ENCODE results near the gene SLC27A4. TPM values are rescaled to one million over a fixed set of nuclear protein-coding genes. Genes with fewer than 3 reads are reported as not detected.

The SLC27A4 gene
- 10 to 100 TPM; 13.1 to 13.5 TPM for total RNA-seq
- polyA plus RNA-seq, result 1 to 10 TPM; 5.0 to 7.0 (median 6.3) TPM
- 4.9 to 83.6 (median 31.6) reads per million in 6 experiments for total RNA-seq

DNA sequence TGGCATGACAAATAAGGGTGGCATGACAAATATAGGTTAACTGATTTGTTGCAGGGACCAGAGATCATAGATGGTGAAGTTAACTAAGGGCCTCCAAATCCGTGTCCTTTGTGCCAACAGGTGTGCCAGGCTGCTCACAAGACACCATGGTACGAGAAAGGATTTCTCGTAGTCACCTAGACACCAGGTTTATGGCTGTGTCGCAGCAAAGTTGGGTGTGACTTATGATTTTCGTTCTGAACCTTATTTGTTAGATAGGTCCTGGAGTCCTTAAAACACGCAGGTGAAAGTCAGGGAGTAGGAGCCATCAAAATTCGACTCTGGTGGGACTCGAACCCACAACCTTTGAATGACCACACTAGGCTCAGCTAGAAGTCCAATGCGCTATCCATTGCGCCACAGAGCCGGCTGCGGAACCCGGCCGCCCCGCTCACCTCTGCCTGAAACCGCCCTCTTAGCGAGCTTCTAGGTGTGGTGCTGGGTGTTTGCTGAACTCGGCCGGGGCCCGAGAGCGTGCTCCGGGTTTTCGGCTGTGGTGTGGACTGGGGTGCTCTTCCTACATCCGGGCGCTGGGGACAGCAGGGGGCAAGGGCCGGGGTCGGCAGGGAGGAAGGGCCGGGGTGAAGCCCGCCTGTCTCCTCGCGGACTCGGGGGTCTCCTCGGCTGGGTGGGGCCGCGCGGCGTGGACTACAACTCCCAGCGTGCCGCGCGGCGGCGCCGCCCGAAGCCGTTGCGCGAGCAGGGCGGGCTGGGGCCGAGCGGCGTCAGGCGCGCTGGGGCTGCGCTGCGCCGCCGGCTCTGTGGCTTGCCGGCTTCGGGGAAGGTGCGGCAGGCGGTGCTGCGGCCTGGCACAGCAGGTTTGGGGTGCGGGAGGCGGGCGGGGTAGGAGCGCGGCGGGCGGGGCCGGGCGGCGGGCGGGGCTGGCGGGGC lies at the start of gene SLC27A4:
TSS of gene SLC27A4 (plus strand) at position 767 of the 930 bp plus-strand sequence. CDS start 2,606 bp downstream, outside the sequence.
- DNase-seq, result peak; percentile 70 to 86 (median 78)
- no peaks in the 10 kb centered on the region for H3K9me3 Mint-ChIP-seq
- peak; percentile 91 to 93 for ATAC-seq
- peaks cover 4 to 13% (median 8%) of the 10 kb centered on the region in 4 donors for H3K4me1 Mint-ChIP-seq
- peaks cover 0 to 12% (median 4%) of the 10 kb centered on the region in 3 donors for H3K36me3 Mint-ChIP-seq
- POLR2A ChIA-PET, result interaction anchor here (1.4 kb wide), 1 partner anchor 90 kb away, joined by 4 read pairs; no protein-coding TSS in a partner anchor
- peak within 1 kb of the TSS; percentile 79 to 99 (median 92) for H3K4me3 Mint-ChIP-seq
- no peaks in the 10 kb centered on the region for H3K27me3 Mint-ChIP-seq
- H3K27ac Mint-ChIP-seq, result peak within 1 kb of the TSS; percentile 11 to 94 (median 92)

- no peak overlapping the region for H3K27ac Mint-ChIP-seq
- H3K36me3 Mint-ChIP-seq, result peaks cover 0 to 13% (median 4%) of the 10 kb centered on the region in 3 donors
- POLR2A ChIA-PET, result interaction anchor here (0.6 to 0.8 kb wide), 2 partner anchors 9 to 496 kb away, joined by 5 to 6 read pairs; no protein-coding TSS in a partner anchor
- no peak overlapping the region for H3K4me3 Mint-ChIP-seq
- no peak for ATAC-seq
- DNase-seq, result no peak
- no peaks in the 10 kb centered on the region for H3K9me3 Mint-ChIP-seq
- no peaks in the 10 kb centered on the region for H3K27me3 Mint-ChIP-seq
- H3K4me1 Mint-ChIP-seq, result peaks cover 0 to 2% (median under 1%) of the 10 kb centered on the region in 4 donors
Measured at GRCh38 chr9:128292009-128292408, 48.3 kb upstream of the SLC27A4 start.

DNA sequence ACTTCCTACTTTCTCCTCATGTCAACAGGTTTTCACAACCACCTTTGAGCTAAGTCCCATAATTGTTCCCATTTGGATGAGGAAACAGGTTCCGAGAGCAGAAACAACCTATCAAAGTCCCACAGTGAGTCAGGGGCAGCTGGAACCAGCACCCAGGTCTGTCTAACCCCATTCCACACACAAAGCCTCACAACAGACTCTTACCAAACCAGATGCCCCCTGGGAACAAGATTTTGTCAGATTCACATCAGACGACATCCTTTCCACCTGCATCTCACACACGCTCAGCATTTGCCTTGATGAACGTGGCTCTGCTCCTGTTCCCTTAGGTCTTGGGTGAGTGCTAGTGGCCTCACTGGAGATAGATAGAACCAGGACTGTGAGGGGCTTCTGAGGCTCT lies 47.2 kb upstream of the SLC27A4 start:
- POLR2A ChIA-PET, result interaction anchor here (0.6 kb wide), 2 partner anchors 281 to 494 kb away, joined by 3 read pairs; partner anchors contain the start of gene TBC1D13
- Mint-ChIP-seq H3K4me3 (no peak overlapping the region), H3K9me3 (no peaks in the 10 kb centered on the region), H3K27ac (peak overlapping the region in 1 of 10 donors; percentile 60), H3K4me1 (peaks cover 0 to 2% (median under 1%) of the 10 kb centered on the region in 4 donors), H3K27me3 (no peaks in the 10 kb centered on the region), H3K36me3 (peaks cover 0 to 7% (median 4%) of the 10 kb centered on the region in 3 donors)
- DNase-seq (no peak), ATAC-seq (no peak)

GRCh38 chr9:128294142-128294541 lies 46.2 kb upstream of the SLC27A4 start:
- POLR2A ChIA-PET, result no interaction called here
- H3K27me3 Mint-ChIP-seq, result no peaks in the 10 kb centered on the region
- ATAC-seq, result no peak

DNA sequence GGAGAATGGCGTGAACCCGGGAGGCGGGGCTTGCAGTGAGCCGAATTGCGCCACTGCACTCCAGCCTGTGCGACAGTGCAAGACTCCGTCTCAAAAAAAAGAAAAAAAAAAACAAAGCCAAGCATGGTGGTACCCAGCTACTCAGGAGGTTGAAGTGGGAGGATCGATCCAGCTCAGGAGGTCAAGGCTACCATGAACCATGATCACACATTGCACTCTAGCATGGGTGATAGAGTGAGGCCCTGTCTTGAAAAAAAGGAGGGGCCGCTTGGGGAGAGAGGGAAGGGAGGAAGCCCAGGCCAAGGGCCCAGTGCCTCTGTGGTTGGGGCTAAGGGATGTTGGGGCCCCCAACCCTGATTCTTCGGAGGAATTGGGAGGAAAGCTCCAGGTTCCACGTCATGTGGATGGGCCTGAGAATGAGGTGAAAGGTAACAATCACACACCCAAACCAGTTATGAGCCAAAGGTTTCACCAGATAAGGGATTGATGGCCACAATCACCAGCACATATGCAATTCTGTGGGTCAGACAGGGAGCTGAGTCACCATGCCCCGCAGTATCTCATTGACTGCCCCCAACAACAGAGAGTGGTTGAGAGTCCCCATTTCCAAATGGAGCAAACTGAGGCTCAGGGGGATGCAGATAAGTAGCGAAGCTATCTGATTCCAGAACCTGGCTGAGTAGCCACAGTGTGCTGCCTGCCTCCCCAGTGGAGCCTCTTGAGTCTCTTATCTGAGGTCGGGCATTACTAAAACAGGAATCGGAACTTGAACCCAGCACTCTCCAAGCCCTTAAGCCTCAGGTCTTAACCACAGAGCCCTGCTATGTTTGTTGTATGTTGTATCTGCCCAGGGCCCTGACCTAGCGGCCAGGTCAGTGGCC lies 43.7 kb upstream of the SLC27A4 start:
- DNase-seq, result no peak
- peaks cover 0 to 2% (median under 1%) of the 10 kb centered on the region in 4 donors for H3K4me1 Mint-ChIP-seq
- no peaks in the 10 kb centered on the region for H3K9me3 Mint-ChIP-seq
- H3K27ac Mint-ChIP-seq, result peak overlapping the region in 1 of 10 donors; percentile 11
- POLR2A ChIA-PET, result no interaction called here
- H3K27me3 Mint-ChIP-seq, result no peaks in the 10 kb centered on the region
- no peak overlapping the region for H3K4me3 Mint-ChIP-seq
- no peak for ATAC-seq
- H3K36me3 Mint-ChIP-seq, result peaks cover 0 to 1% (median 0%) of the 10 kb centered on the region in 3 donors

More at GRCh38 chr9:128294142-128294541, 46.2 kb upstream of the SLC27A4 start:
- Mint-ChIP-seq H3K36me3 (peaks cover 0 to 1% (median 0%) of the 10 kb centered on the region in 3 donors), H3K27ac (no peak overlapping the region), H3K4me1 (peaks cover 0 to 2% (median under 1%) of the 10 kb centered on the region in 4 donors), H3K4me3 (no peak overlapping the region), H3K9me3 (no peaks in the 10 kb centered on the region)
- DNase-seq, result no peak

GRCh38 chr9:128297221-128297773 lies 43.0 kb upstream of the SLC27A4 start:
- H3K27ac Mint-ChIP-seq, result no peak overlapping the region
- POLR2A ChIA-PET, result no interaction called here
- H3K36me3 Mint-ChIP-seq, result peaks cover 0 to 1% (median 0%) of the 10 kb centered on the region in 3 donors
- DNase-seq (no peak), ATAC-seq (no peak)
- no peaks in the 10 kb centered on the region for H3K27me3 Mint-ChIP-seq
- no peaks in the 10 kb centered on the region for H3K9me3 Mint-ChIP-seq
- peaks cover 0 to 2% (median under 1%) of the 10 kb centered on the region in 4 donors for H3K4me1 Mint-ChIP-seq
- no peak overlapping the region for H3K4me3 Mint-ChIP-seq

GRCh38 chr9:128298535-128299482 lies 41.5 kb upstream of the SLC27A4 start:
- no peak for ATAC-seq
- POLR2A ChIA-PET, result no interaction called here
- Mint-ChIP-seq H3K27me3 (no peaks in the 10 kb centered on the region), H3K27ac (peak overlapping the region in 1 of 10 donors; percentile 33), H3K4me1 (peaks cover 0 to 4% (median under 1%) of the 10 kb centered on the region in 4 donors), H3K36me3 (peaks cover 0 to 1% (median 0%) of the 10 kb centered on the region in 3 donors), H3K4me3 (no peak overlapping the region), H3K9me3 (no peaks in the 10 kb centered on the region)
- no peak for DNase-seq

DNA sequence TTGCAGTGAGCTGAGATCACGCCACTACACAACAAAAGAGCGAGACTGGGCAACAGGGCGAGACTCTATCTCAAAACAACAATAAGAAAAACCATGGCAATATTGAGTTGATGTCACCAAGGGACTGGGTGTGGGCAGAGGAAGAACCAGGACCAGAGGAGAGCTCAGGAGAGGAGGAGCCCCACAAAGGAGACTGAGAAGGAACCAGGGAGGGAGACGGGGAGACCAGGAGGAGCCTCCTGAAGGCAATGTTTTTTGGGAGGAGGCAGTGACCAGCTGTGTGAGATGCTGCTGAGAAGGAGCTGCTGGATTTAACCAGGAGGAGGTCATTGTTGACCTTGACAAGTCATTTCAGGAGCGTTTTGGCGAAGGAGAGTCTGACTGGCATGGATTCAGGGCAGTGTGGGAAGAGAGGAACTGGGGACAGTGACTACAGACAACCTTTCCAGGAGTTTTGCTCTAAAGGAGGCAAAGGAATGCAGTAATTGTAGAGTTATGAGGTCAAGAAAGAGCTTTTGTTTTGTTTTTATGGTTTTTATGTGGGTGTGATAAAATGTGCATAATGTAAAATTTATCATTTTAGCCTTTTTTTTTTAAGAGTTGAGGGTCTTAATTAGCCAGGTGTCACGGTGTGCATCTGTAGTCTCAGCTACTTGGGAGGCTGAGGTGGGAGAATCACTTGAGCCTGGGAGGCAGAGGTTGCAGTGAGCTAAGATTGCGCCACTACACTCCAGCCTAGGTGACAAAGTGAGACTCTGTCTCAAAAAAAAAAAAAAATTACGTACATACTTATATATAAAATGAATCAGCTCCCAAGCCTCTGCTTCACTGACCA lies 36.0 kb upstream of the SLC27A4 start:
- Mint-ChIP-seq H3K36me3 (peaks cover 0 to 17% (median 2%) of the 10 kb centered on the region in 3 donors), H3K27me3 (no peaks in the 10 kb centered on the region), H3K27ac (peak overlapping the region in 7 of 10 donors; percentile 23 to 72 (median 52)), H3K4me1 (peaks cover 0 to 2% (median 0%) of the 10 kb centered on the region in 4 donors), H3K4me3 (no peak overlapping the region), H3K9me3 (no peaks in the 10 kb centered on the region)
- DNase-seq (no peak), ATAC-seq (no peak)
- POLR2A ChIA-PET, result interaction anchor here (1.0 kb wide), 1 partner anchor 525 kb away, joined by 3 read pairs; the partner anchor contains the start of gene SPOUT1

GRCh38 chr9:128304971-128305288 lies 35.4 kb upstream of the SLC27A4 start:
- POLR2A ChIA-PET, result interaction anchor here (1.0 kb wide), 1 partner anchor 525 kb away, joined by 3 read pairs; the partner anchor contains the start of gene SPOUT1
- peak overlapping the region in 5 of 10 donors; percentile 2 to 53 (median 9) for H3K27ac Mint-ChIP-seq

DNA sequence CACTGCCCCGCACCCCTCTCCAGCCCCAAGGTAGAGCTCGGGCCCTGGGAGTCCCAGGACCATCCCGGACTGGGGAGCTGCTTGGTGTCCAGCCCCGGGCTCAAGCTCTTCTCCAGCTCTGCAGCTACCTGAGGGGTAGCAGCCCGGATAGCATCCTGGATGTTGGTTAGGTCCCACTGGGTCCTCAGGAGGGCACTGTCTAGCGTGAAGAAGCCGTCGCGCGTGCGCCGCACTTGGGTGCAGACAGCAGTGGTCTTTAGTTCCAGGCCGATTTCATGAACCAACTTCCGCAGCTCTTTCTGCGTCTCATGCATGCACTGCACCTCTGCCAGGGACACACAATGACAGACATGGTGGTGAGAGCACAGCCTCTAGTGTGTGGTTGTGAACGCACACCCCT lies 30.8 kb upstream of the SLC27A4 start:
- Mint-ChIP-seq H3K27me3 (no peaks in the 10 kb centered on the region), H3K9me3 (no peaks in the 10 kb centered on the region), H3K4me3 (no peak overlapping the region), H3K27ac (no peak overlapping the region), H3K4me1 (no peaks in the 10 kb centered on the region), H3K36me3 (peaks cover 0 to 60% (median 7%) of the 10 kb centered on the region in 3 donors)
- DNase-seq (no peak), ATAC-seq (no peak)
- POLR2A ChIA-PET, result no interaction called here

More at GRCh38 chr9:128304971-128305288, 35.4 kb upstream of the SLC27A4 start:
- no peak overlapping the region for H3K4me3 Mint-ChIP-seq
- H3K36me3 Mint-ChIP-seq, result peaks cover 0 to 23% (median 2%) of the 10 kb centered on the region in 3 donors
- H3K4me1 Mint-ChIP-seq, result peaks cover 0 to 2% (median 0%) of the 10 kb centered on the region in 4 donors
- DNase-seq (no peak), ATAC-seq (no peak)
- H3K9me3 Mint-ChIP-seq, result no peaks in the 10 kb centered on the region
- no peaks in the 10 kb centered on the region for H3K27me3 Mint-ChIP-seq
